ENCODE measurements around the gene CYB561A3. TPM values are rescaled to one million over a fixed set of nuclear protein-coding genes. Genes with fewer than 3 reads are reported as not detected.
"Not testable (repeated sequence)": the region's sequence is repeated elsewhere in the genome, so short reads cannot be mapped to it uniquely, and the experiment has no call there.

The CYB561A3 gene
- total RNA-seq: 13.4 TPM

GRCh38 chr11:61361741-61362541 lies at the start of gene CYB561A3, which contains the start of gene TMEM138:
Gene CYB561A3, minus strand, starts transcription at chr11:61361882. Its CDS starts 5,169 bp downstream, at chr11:61356713.
Gene TMEM138, plus strand, starts transcription at chr11:61362374. Its CDS starts 2,017 bp downstream, at chr11:61364391.
- peak; percentile 95 for DNase-seq

GRCh38 chr11:61406991-61407728 lies 45.5 kb upstream of the CYB561A3 start:
- no peak for DNase-seq

GRCh38 chr11:61406067-61406466 lies 44.4 kb upstream of the CYB561A3 start:
- no peak for DNase-seq

- no peak for DNase-seq
Measured at GRCh38 chr11:61404641-61405040, 43.0 kb upstream of the CYB561A3 start.

- DNase-seq: no peak
Measured at GRCh38 chr11:61404103-61404502, 42.4 kb upstream of the CYB561A3 start.

GRCh38 chr11:61403658-61404057 lies 42.0 kb upstream of the CYB561A3 start:
- no peak for DNase-seq

- DNase-seq: no peak
Measured at GRCh38 chr11:61401573-61401972, 39.9 kb upstream of the CYB561A3 start.

- DNase-seq: no peak
Measured at GRCh38 chr11:61401173-61401572, 39.5 kb upstream of the CYB561A3 start.

GRCh38 chr11:61392981-61393595 lies 31.4 kb upstream of the CYB561A3 start:
- DNase-seq: peak; percentile 16

- DNase-seq: no peak
Measured at GRCh38 chr11:61390161-61390560, 28.5 kb upstream of the CYB561A3 start.

- DNase-seq: no peak
Measured at GRCh38 chr11:61384271-61385242, 22.9 kb upstream of the CYB561A3 start.

- DNase-seq: not testable (repeated sequence)
Measured at GRCh38 chr11:61383859-61384258, 22.2 kb upstream of the CYB561A3 start.

GRCh38 chr11:61380884-61381283 lies 19.2 kb upstream of the CYB561A3 start:
- DNase-seq: no peak

GRCh38 chr11:61378713-61379313 lies 17.1 kb upstream of the CYB561A3 start:
- DNase-seq: peak; percentile 57

- no peak for DNase-seq
Measured at GRCh38 chr11:61377461-61378160, 15.9 kb upstream of the CYB561A3 start.

GRCh38 chr11:61375761-61376108 lies 14.1 kb upstream of the CYB561A3 start:
- DNase-seq: no peak

- DNase-seq: no peak
Measured at GRCh38 chr11:61372659-61373420, 11.2 kb upstream of the CYB561A3 start.

- DNase-seq: no peak
Measured at GRCh38 chr11:61370349-61371005, 8.8 kb upstream of the CYB561A3 start.
